CD4-positive, CD25-positive, alpha-beta regulatory T cell (primary cell): ENCODE results near the gene LANCL2. TPM values are rescaled to one million over a fixed set of nuclear protein-coding genes. Genes with fewer than 3 reads are reported as not detected.
"Not testable (repeated sequence)": the region's sequence is repeated elsewhere in the genome, so short reads cannot be mapped to it uniquely, and the experiment has no call there.

Experiments
- ATAC-seq, 2 donors: fragments of 150-1000 bp; cut with Tn5 transposase; one replicate each; pipeline ENCODE4 v1.10.0; 2021; ENCODE audit warnings: low read depth in 2 of 2, moderate number of reproducible peaks in 2 of 2, moderate library complexity in 1 of 2
- DNase-seq, 3 donors: peaks; one replicate each; pipeline versions ENCODE4 v3.0.0 to v3.0.0-alpha.2; 2012 to 2022; ENCODE audit warnings: mixed read lengths in 1 of 3
- H3K27ac ChIP-seq: one replicate; pipeline ENCODE4 v1.7.0; 2013; ENCODE audit warnings: mild to moderate bottlenecking, low read length; ENCODE audit not compliant: insufficient read depth, poor library complexity, severe bottlenecking
- H3K27me3 ChIP-seq: one replicate; pipeline ENCODE4 v1.7.0; 2013; ENCODE audit warnings: low read length; ENCODE audit not compliant: control insufficient read depth, insufficient read depth
- H3K36me3 ChIP-seq: one replicate; pipeline ENCODE4 v1.7.0; 2013; ENCODE audit warnings: mild to moderate bottlenecking, low read length, moderate library complexity; ENCODE audit not compliant: control insufficient read depth, insufficient read depth
- H3K4me1 ChIP-seq: 2 replicates; pipeline ENCODE4 v1.7.0; 2013; ENCODE audit warnings: mild to moderate bottlenecking, low read length; ENCODE audit not compliant: insufficient read depth, control insufficient read depth, poor library complexity, severe bottlenecking
- H3K4me3 ChIP-seq: one replicate; pipeline ENCODE4 v1.7.0; 2013; ENCODE audit warnings: low read depth, mild to moderate bottlenecking, low read length, moderate library complexity
- H3K9me3 ChIP-seq, 2 experiments: 1 replicate in 1 of 2; 2 replicates in 1 of 2; pipeline ENCODE4 v1.7.0; 2013; ENCODE audit warnings: low read length in 2 of 2, mild to moderate bottlenecking in 1 of 2, moderate library complexity in 1 of 2; ENCODE audit not compliant: control insufficient read depth in 2 of 2
- H3K27ac Mint-ChIP-seq, 3 donors: one replicate each; pipeline ENCODE4 v1.8.0; 2020 to 2022; ENCODE audit warnings: mild to moderate bottlenecking in 3 of 3, mixed read lengths in 3 of 3, moderate library complexity in 2 of 3
- H3K27me3 Mint-ChIP-seq: one replicate; pipeline ENCODE4 v1.8.0; 2022; ENCODE audit warnings: mild to moderate bottlenecking, mixed read lengths
- H3K36me3 Mint-ChIP-seq: one replicate; pipeline ENCODE4 v1.8.0; 2020; ENCODE audit warnings: mixed read lengths
- H3K4me1 Mint-ChIP-seq, 4 donors: one replicate each; pipeline ENCODE4 v1.8.0; 2020 to 2022; ENCODE audit warnings: mixed read lengths in 4 of 4, mild to moderate bottlenecking in 1 of 4
- H3K4me3 Mint-ChIP-seq, 4 donors: one replicate each; pipeline ENCODE4 v1.8.0; 2020 to 2022; ENCODE audit warnings: mild to moderate bottlenecking in 4 of 4, mixed read lengths in 4 of 4, moderate library complexity in 3 of 4
- H3K9me3 Mint-ChIP-seq, 7 donors: one replicate each; pipeline ENCODE4 v1.8.0; 2020 to 2022; ENCODE audit warnings: mixed read lengths in 7 of 7, mild to moderate bottlenecking in 3 of 7, moderate library complexity in 2 of 7
- polyA plus RNA-seq, 4 donors: library from polyadenylated mRNA; unstranded; fragments of 300-500 nt; fragmentation: Illumina TruSeq; gene quantifications; one replicate each; pipeline ENCODE4 v1.2.3, GENCODE V29; 2021
- total RNA-seq: library from RNA; stranded (reverse); gene quantifications from one replicate; pipeline ENCODE4 v1.2.3, GENCODE V29; 2022

The LANCL2 gene
- total and polyA plus RNA-seq, 5 donors from 2014 or later: 7.6 to 11.7 (median 10.4) TPM

GRCh38 chr7:55349121-55349520, 16.0 kb upstream of the LANCL2 start:
- H3K27me3 Mint-ChIP-seq: no peaks in the 10 kb centered on the region
- H3K27ac Mint-ChIP-seq: peak overlapping the region in 1 of 3 donors; percentile 42
- no peak for DNase-seq

GRCh38 chr7:55350281-55350680, 14.9 kb upstream of the LANCL2 start:
- Histone ChIP-seq H3K4me3 (no peak overlapping the region), H3K27me3 (no peaks in the 10 kb centered on the region), H3K9me3 (no peaks in the 10 kb centered on the region), H3K4me1 (peaks cover 9% of the 10 kb centered on the region), H3K36me3 (no peaks in the 10 kb centered on the region), H3K27ac (no peak overlapping the region)
- H3K36me3 Mint-ChIP-seq: no peaks in the 10 kb centered on the region
- no peak for ATAC-seq
- peaks cover 6 to 26% (median 10%) of the 10 kb centered on the region in 4 donors for H3K4me1 Mint-ChIP-seq
- H3K27ac Mint-ChIP-seq: no peak overlapping the region
- no peak overlapping the region for H3K4me3 Mint-ChIP-seq
- H3K9me3 Mint-ChIP-seq: no peaks in the 10 kb centered on the region
- H3K27me3 Mint-ChIP-seq: no peaks in the 10 kb centered on the region
- DNase-seq: no peak

More at GRCh38 chr7:55349121-55349520, 16.0 kb upstream of the LANCL2 start:
- H3K4me3 Mint-ChIP-seq: no peak overlapping the region
- H3K9me3 ChIP-seq: no peaks in the 10 kb centered on the region
- H3K4me1 Mint-ChIP-seq: peaks cover 6 to 26% (median 10%) of the 10 kb centered on the region in 4 donors
- H3K36me3 ChIP-seq: no peaks in the 10 kb centered on the region
- no peaks in the 10 kb centered on the region for H3K9me3 Mint-ChIP-seq
- H3K27me3 ChIP-seq: no peaks in the 10 kb centered on the region
- no peak overlapping the region for H3K27ac ChIP-seq
- ATAC-seq: no peak
- no peaks in the 10 kb centered on the region for H3K36me3 Mint-ChIP-seq
- peaks cover 9% of the 10 kb centered on the region for H3K4me1 ChIP-seq
- H3K4me3 ChIP-seq: no peak overlapping the region

- Mint-ChIP-seq H3K36me3 (no peaks in the 10 kb centered on the region), H3K27me3 (no peaks in the 10 kb centered on the region), H3K27ac (no peak overlapping the region), H3K9me3 (peaks cover 0 to 1% (median 0%) of the 10 kb centered on the region in 7 donors), H3K4me1 (peaks cover 6 to 20% (median 10%) of the 10 kb centered on the region in 4 donors), H3K4me3 (no peak overlapping the region)
- no peak for ATAC-seq
- Histone ChIP-seq H3K4me1 (peaks cover 9% of the 10 kb centered on the region), H3K36me3 (no peaks in the 10 kb centered on the region), H3K27ac (no peak overlapping the region), H3K9me3 (no peaks in the 10 kb centered on the region), H3K4me3 (no peak overlapping the region), H3K27me3 (no peaks in the 10 kb centered on the region)
- DNase-seq: no peak
These were observed 13.9 kb upstream of the LANCL2 start for GRCh38 chr7:55351263-55351662.

- H3K4me1 ChIP-seq, H3K36me3 Mint-ChIP-seq, ATAC-seq, H3K9me3 ChIP-seq, H3K4me3 Mint-ChIP-seq, H3K9me3 Mint-ChIP-seq, H3K27ac ChIP-seq, H3K36me3 ChIP-seq, H3K4me3 ChIP-seq, H3K27ac Mint-ChIP-seq, H3K27me3 Mint-ChIP-seq, H3K27me3 ChIP-seq, DNase-seq: not testable (repeated sequence)
- peaks cover 6 to 11% (median 10%) of the 10 kb centered on the region in 4 donors for H3K4me1 Mint-ChIP-seq
These were observed 12.2 kb upstream of the LANCL2 start for GRCh38 chr7:55352947-55353273.

GRCh38 chr7:55360486-55360885, 4.7 kb upstream of the LANCL2 start:
- Mint-ChIP-seq H3K4me1 (peaks cover 5 to 10% (median 9%) of the 10 kb centered on the region in 4 donors), H3K36me3 (no peaks in the 10 kb centered on the region), H3K4me3 (no peak overlapping the region), H3K27me3 (peaks cover 9% of the 10 kb centered on the region), H3K27ac (no peak overlapping the region), H3K9me3 (peaks cover 0 to 2% (median 0%) of the 10 kb centered on the region in 7 donors)
- no peak for ATAC-seq
- Histone ChIP-seq H3K27ac (no peak overlapping the region), H3K9me3 (no peaks in the 10 kb centered on the region), H3K4me1 (peaks cover 9% of the 10 kb centered on the region), H3K36me3 (no peaks in the 10 kb centered on the region), H3K27me3 (no peaks in the 10 kb centered on the region), H3K4me3 (no peak overlapping the region)
- DNase-seq: no peak

GRCh38 chr7:55361560-55361959, 3.6 kb upstream of the LANCL2 start:
- H3K27ac Mint-ChIP-seq: no peak overlapping the region

GRCh38 chr7:55362927-55363326, 2.2 kb upstream of the LANCL2 start:
- Histone ChIP-seq H3K4me3 (no peak overlapping the region), H3K4me1 (peaks cover 20% of the 10 kb centered on the region), H3K27me3 (no peaks in the 10 kb centered on the region), H3K9me3 (no peaks in the 10 kb centered on the region), H3K36me3 (no peaks in the 10 kb centered on the region), H3K27ac (no peak overlapping the region)
- no peaks in the 10 kb centered on the region for H3K9me3 Mint-ChIP-seq
- ATAC-seq: no peak
- DNase-seq: no peak
- H3K36me3 Mint-ChIP-seq: no peaks in the 10 kb centered on the region
- no peak overlapping the region for H3K27ac Mint-ChIP-seq
- no peak overlapping the region for H3K4me3 Mint-ChIP-seq
- peaks cover 20% of the 10 kb centered on the region for H3K27me3 Mint-ChIP-seq
- peaks cover 10 to 22% (median 11%) of the 10 kb centered on the region in 4 donors for H3K4me1 Mint-ChIP-seq

More at GRCh38 chr7:55361560-55361959, 3.6 kb upstream of the LANCL2 start:
- H3K36me3 Mint-ChIP-seq: no peaks in the 10 kb centered on the region
- H3K27ac ChIP-seq: no peak overlapping the region
- H3K4me1 ChIP-seq: peaks cover 10% of the 10 kb centered on the region
- H3K36me3 ChIP-seq: no peaks in the 10 kb centered on the region
- H3K9me3 Mint-ChIP-seq: no peaks in the 10 kb centered on the region
- H3K4me3 Mint-ChIP-seq: peak overlapping the region in 1 of 4 donors; percentile 57
- H3K9me3 ChIP-seq: no peaks in the 10 kb centered on the region
- H3K27me3 Mint-ChIP-seq: peaks cover 19% of the 10 kb centered on the region
- DNase-seq: no peak
- peaks cover 5 to 11% (median 10%) of the 10 kb centered on the region in 4 donors for H3K4me1 Mint-ChIP-seq
- ATAC-seq: no peak
- no peak overlapping the region for H3K4me3 ChIP-seq
- no peaks in the 10 kb centered on the region for H3K27me3 ChIP-seq

DNA sequence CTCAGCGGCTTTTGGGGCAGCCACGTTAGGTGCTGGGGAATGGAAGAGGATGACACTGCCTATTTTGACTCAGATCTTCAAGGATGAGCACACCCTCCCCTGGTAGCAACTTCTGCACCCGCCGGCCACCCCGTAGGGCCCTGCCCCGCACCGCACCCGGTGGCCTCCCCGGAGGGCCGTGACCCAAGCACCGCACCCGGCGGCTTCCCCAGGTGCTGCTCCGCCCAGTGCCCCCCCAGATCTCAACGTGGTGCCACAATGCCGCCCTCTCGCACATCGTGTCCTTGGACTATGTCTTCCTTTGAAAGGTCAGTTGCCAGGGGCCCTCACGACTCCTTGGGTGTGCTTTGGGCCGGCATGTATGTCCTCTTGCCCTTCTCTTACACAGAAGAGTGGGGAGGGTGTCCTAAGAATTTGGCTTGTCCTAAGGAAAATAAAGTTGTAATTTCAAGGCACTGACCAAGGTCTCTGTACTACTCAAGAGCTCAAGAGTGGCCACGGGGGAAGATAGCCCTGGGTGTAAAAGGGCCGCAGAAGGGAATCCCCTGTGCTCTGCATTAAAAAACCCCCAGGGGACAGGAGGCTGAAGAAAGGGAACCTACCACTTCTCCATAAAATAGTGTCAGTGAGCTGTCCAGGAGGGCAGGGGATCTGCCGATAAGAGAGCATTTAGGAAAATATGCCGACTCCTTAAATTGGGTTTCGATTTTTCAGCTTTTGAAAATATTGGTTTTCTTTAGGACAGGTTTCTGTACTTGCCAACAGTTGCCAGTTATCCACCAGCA, 1.6 kb upstream of the LANCL2 start:
- Histone ChIP-seq H3K27me3 (no peaks in the 10 kb centered on the region), H3K4me1 (peaks cover 20% of the 10 kb centered on the region), H3K9me3 (no peaks in the 10 kb centered on the region), H3K4me3 (no peak overlapping the region), H3K27ac (no peak overlapping the region), H3K36me3 (no peaks in the 10 kb centered on the region)
- H3K36me3 Mint-ChIP-seq: peaks cover 4% of the 10 kb centered on the region
- peak overlapping the region in 2 of 3 donors; percentile 66 to 93 for H3K27ac Mint-ChIP-seq
- peak overlapping the region in 3 of 4 donors; percentile 63 to 97 (median 95) for H3K4me3 Mint-ChIP-seq
- H3K27me3 Mint-ChIP-seq: peaks cover 20% of the 10 kb centered on the region
- H3K9me3 Mint-ChIP-seq: no peaks in the 10 kb centered on the region
- peaks cover 10 to 28% (median 14%) of the 10 kb centered on the region in 4 donors for H3K4me1 Mint-ChIP-seq
- no peak for ATAC-seq
- DNase-seq: no peak
